ES-I3 (cell line): ENCODE measurements around the gene MXRA7.
"Not testable (repeated sequence)": the region's sequence is repeated elsewhere in the genome, so short reads cannot be mapped to it uniquely, and the experiment has no call there.

Source experiments
- H3K36me3 ChIP-seq: 2 replicates; pipeline ENCODE4 v1.6.1; 2013; ENCODE audit warnings: mild to moderate bottlenecking, low read length, control low read depth, moderate library complexity; ENCODE audit not compliant: insufficient read depth
- H3K4me1 ChIP-seq: 2 replicates; pipeline ENCODE4 v1.6.1; 2013; ENCODE audit warnings: mild to moderate bottlenecking, control low read depth, low read length; ENCODE audit not compliant: insufficient read depth
- H3K9ac ChIP-seq: 2 replicates; pipeline ENCODE4 v1.6.1; 2013; ENCODE audit warnings: low read depth, mild to moderate bottlenecking, low read length, moderate library complexity
- H3K9me3 ChIP-seq: 2 replicates; pipeline ENCODE4 v1.6.1; 2013; ENCODE audit warnings: mild to moderate bottlenecking, low read length, moderate library complexity; ENCODE audit not compliant: control insufficient read depth, insufficient read depth

MXRA7 gene

DNA sequence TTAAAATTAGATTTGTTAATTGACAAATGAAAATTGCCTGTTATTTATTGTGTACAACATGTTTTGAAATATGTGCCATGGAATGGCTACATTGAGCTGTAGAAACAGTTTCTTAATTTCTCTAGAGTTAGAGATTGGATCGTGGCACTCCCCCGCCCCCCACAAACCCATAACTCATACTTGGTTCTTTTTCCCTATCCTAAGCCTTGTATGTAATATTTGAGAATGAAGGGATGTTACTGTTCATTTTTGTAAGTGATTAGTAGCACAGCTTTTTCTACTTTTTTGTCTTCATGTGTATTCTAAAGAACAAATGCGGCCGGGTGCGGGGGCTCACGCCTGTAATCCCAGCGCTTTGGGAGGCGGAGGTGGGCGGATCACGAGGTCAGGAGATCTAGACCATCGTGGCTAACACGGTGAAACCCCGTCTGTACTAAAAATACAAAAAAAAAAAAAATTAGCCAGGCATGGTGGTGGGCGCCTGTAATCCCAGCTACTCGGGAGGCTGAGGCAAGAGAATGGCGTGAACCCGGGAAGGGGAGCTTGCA, 28.9 kb upstream of the MXRA7 start:
- Histone ChIP-seq H3K4me1 (peaks cover 15% of the 10 kb centered on the region), H3K36me3 (peaks cover 20% of the 10 kb centered on the region)
- H3K9me3 ChIP-seq, H3K9ac ChIP-seq: not testable (repeated sequence)

DNA sequence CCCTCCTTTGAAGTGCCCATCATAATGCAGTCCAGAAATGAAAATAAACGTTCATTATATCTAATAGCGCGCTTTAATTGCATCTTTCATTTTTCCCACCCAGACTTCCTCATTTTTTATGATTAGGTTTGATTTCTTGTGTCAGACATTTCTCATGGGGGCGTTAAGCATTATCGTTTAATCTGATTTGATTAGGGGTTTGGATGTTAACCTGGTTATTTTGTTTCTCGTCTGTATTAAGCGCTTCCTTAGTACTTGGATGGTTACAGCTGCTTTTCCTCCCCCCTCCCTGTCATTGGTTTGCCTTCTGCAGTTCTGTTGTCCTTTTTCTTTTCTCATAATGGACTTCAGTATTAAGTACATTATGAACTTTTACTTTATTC, 27.7 kb upstream of the MXRA7 start:
- Histone ChIP-seq H3K36me3 (peaks cover 27% of the 10 kb centered on the region), H3K9ac (peak overlapping the region; percentile 98), H3K4me1 (peaks cover 18% of the 10 kb centered on the region), H3K9me3 (no peaks in the 10 kb centered on the region)

DNA sequence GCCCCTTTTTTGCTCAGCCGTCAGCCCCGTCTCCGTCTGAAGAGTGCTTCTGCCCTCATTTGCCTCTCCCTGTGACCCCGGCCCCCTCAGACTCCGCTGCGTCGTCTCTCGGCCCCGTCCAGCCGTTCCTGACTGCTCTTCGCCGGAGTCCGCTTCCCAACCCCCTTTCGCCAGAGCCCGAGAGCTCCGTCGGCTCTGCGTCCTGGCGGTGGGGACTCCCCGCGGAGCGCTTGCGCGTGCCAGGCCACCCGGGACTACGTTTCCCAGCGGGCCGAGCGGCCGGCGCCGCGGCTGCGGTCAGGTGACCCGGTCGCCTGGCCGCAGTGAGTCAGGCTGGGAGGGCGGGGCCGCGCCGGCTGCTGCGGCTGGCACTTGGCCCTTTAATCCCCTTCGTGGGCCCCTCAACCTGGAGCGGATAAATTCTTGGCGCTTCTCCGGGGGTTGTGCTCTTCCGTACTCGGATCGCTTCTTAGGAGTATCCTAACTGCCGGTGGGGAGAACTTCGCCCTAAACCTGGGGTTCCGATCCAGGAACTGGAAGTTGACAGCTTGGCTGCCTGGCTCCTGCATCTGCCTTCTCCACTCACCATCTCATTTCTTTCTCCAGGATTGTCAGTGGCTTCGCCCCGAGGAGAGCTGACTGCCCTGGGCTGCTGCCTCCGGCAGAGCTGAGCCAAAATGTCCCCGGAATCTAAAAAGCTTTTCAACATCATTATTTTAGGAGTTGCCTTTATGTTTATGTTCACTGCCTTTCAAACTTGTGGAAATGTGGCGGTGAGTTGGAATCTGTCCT, 27.1 kb upstream of the MXRA7 start, which contains the start of gene MFSD11:
Gene MFSD11 (plus strand): TSS at position 444 of the 792 bp plus-strand sequence. CDS start 234 bp downstream, at position 678.
- Histone ChIP-seq H3K36me3 (peaks cover 33% of the 10 kb centered on the region), H3K9ac (peak within 1 kb of the TSS; percentile 98), H3K9me3 (no peaks in the 10 kb centered on the region), H3K4me1 (peaks cover 18% of the 10 kb centered on the region)

DNA sequence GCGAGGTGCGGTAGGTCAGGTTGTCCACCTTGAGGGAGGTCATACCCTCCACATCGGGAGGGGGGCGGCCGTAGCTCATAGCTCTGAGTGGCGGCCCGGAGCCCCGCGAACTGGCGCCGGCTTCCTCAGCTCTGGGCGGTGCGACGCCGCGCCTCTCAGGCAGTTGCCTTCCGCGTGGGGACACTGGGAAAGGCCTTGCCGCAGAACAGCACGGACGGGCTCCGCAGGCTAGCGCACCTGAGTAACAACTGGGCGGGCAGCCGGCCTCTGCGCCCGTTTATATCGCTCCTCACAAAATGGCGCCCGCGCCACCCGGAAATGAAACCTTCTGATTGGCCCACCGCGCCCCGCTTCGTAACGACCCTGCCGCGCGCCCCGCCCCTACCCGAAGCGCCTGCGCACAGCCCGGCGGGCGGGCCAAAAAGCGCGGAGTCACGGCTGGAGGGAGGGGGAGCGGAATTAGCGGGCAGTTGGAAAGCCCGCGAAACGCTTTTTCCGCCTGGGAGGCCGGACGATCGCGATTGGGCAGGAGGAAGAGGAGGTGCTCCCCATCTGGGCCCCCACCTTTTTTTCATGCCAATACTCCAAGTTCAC, 26.4 kb upstream of the MXRA7 start, which contains the start of gene SRSF2:
Gene SRSF2 (minus strand): TSS at position 250 of the 594 bp plus-strand sequence. CDS start 171 bp downstream, at position 79.
- H3K9ac ChIP-seq: peak within 1 kb of the TSS; percentile 98
- H3K9me3 ChIP-seq: no peaks in the 10 kb centered on the region
- H3K4me1 ChIP-seq: peaks cover 18% of the 10 kb centered on the region
- H3K36me3 ChIP-seq: peaks cover 34% of the 10 kb centered on the region

DNA sequence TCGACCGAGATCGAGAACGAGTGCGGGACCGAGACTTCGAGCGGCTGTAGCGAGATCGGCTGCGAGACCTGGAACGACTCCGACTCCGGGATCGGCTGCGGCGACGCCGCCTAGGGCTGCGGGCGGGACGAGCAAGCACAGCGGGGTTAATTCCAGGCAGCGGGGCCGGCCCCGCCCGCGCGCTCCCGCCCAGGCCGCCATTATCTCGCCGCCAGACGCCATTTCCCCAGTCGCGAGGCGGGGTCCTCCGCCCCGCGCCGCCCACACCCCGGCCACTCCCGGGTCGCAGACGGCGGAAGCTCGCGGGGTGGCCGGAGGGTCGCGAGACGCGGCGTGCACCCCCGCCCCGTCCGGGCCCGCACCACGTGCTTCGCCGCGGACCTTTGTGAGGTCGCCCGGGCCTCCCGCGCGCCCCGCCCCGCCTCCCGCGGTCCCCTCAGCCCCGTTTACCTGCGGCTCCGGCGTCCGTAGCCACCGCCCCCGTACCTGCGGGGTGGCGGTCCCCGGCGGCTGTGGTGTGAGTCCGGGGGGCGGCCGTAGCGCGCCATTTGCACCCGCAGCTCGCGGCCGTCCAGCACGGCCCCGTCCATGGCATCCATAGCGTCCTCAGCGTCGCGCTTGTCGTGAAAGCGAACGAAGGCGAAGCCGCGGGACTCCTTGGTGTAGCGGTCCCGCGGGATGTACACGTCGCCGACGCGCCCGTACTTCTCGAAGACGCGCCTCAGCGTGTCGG, 25.8 kb upstream of the MXRA7 start:
- peaks cover 34% of the 10 kb centered on the region for H3K36me3 ChIP-seq
- peak overlapping the region; percentile 92 for H3K9ac ChIP-seq
- H3K4me1 ChIP-seq: peaks cover 18% of the 10 kb centered on the region
- H3K9me3 ChIP-seq: no peaks in the 10 kb centered on the region

DNA sequence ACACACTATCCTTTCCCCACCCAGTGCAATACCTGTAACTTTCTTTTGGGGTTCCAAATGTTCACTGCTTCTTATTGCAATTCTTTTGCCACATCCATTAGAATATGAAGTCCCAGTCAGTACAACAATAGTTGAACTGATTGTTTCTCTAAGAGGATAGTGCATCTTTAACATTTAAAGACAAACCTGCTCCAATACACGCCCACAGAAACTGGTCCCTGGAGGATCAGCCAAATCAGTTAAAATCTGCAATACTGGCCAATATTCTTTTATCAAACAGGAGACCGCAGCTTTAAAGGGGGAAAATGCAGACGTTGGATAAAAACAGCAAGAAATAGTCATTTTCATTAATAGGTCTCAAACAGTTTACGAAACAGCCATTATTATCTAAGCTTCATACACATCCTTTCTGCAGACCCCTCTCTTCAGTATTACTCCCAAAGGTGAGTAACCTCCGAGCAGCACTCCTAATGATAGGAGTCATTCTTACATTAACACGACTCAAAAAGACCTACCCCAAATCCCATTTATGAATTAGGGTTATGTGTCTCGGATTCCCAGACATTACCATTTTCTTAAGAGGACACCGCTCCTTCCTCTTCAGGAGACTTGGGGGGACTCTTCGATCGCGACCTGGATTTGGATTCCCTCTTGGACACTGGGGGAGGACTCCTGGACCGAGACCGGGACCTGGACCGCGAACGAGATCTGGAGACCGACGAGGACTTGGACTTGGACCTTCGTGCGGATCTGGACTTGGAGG, 25.0 kb upstream of the MXRA7 start:
- H3K9me3 ChIP-seq: no peaks in the 10 kb centered on the region
- H3K36me3 ChIP-seq: peaks cover 38% of the 10 kb centered on the region
- H3K9ac ChIP-seq: peak overlapping the region; percentile 92
- H3K4me1 ChIP-seq: peaks cover 18% of the 10 kb centered on the region

DNA sequence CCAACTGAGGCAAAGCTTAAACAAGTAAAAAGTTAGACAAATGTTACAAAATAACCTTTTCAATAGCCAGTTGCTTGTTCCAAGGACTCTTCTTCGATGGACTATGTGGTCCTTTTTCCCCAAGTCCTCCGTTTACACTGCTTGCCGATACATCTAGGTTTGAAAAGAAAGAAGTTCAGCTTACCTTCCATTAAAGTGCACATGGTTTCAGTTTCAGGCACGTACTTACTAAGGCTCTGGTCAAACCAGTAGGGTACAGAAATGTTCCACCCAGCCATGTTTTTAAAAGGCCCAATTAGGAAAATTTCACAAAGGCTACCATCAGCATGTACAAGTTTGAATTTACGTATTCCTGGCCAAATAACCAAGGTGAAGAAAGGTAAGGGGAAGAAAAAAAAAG, 24.2 kb upstream of the MXRA7 start:
- Histone ChIP-seq H3K9me3 (no peaks in the 10 kb centered on the region), H3K4me1 (peaks cover 18% of the 10 kb centered on the region), H3K36me3 (peaks cover 38% of the 10 kb centered on the region), H3K9ac (peak overlapping the region; percentile 92)

DNA sequence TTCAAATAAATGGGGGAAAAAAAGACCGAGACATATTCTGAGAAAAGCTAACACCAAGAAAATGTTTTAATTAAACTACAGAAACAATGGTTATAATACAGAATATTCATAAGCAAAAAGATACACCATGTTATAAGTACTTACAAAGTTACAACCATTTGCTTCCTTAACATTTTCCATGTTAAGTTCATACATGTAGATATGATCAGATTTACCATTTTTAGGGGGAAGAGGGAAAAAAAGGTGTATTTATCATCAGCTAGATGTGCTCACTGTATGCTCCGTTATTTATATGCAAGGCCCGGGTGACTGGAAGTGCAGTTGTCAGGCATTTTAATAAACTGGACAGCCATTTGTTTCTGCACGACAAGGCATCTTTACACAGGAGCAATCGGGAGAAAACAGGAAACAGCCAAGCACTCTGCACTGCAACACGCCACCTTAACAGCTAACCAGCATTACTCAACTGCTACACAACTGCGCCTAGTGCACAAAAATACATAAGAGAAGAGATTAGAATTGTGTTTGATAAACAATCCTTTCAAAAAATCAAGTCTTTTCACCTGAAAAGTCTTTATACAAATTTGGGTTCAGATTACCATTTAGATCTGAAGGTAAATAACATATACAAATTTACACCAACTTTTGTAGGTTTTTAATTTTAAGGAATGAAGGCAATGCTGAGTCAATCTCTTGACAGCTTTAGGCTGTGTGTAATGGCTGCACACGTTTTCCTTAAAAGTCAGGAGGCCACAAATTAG, 23.5 kb upstream of the MXRA7 start:
- Histone ChIP-seq H3K9me3 (no peaks in the 10 kb centered on the region), H3K36me3 (peaks cover 38% of the 10 kb centered on the region), H3K9ac (peak overlapping the region; percentile 92), H3K4me1 (peaks cover 18% of the 10 kb centered on the region)

DNA sequence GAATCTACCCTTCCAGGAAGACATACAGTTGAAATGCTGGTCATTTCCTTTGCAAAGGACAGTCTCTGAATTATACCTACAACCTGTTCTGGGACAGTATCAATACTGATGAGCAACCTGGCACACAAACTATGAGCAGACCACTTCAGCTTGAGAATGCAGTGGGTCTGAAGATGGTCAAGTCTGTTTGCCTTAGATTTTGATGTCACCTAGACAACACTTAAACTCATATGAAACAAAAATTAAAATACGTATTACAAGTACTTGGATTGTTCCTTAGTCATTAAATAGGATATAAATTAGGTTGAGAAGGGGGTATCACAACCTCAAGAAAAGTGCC, 22.8 kb upstream of the MXRA7 start:
- peaks cover 38% of the 10 kb centered on the region for H3K36me3 ChIP-seq
- no peaks in the 10 kb centered on the region for H3K9me3 ChIP-seq
- no peak overlapping the region for H3K9ac ChIP-seq
- peaks cover 14% of the 10 kb centered on the region for H3K4me1 ChIP-seq

DNA sequence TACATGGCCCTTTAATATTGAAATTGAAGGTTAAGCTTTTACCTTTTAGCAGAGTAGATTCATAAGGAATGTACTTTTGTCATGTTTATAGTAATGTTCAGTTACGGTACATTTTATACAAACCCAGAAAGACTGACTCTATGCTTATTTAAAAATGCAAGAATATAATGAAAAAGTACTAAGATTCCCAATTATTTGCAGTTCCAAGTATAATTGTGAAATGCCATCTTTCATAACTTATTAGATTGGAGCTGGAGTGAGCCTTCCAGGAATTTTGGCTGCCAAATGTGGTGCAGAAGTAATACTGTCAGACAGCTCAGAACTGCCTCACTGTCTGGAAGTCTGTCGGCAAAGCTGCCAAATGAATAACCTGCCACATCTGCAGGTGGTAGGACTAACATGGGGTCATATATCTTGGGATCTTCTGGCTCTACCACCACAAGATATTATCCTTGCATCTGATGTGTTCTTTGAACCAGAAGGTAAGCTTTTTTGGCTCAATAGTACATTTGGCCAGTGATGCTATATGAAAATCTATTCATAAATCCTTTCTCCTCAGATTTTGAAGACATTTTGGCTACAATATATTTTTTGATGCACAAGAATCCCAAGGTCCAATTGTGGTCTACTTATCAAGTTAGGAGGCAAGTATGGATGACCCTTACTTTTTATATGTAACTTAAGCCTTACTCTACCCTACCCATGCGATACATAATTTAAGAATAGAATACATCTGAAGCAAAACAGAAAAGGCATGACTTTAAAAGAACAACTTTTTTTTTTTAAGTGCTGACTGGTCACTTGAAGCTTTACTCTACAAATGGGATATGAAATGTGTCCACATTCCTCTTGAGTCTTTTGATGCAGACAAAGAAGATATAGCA, 22.2 kb upstream of the MXRA7 start:
- H3K36me3 ChIP-seq: peaks cover 38% of the 10 kb centered on the region
- peaks cover 12% of the 10 kb centered on the region for H3K4me1 ChIP-seq
- no peak overlapping the region for H3K9ac ChIP-seq

DNA sequence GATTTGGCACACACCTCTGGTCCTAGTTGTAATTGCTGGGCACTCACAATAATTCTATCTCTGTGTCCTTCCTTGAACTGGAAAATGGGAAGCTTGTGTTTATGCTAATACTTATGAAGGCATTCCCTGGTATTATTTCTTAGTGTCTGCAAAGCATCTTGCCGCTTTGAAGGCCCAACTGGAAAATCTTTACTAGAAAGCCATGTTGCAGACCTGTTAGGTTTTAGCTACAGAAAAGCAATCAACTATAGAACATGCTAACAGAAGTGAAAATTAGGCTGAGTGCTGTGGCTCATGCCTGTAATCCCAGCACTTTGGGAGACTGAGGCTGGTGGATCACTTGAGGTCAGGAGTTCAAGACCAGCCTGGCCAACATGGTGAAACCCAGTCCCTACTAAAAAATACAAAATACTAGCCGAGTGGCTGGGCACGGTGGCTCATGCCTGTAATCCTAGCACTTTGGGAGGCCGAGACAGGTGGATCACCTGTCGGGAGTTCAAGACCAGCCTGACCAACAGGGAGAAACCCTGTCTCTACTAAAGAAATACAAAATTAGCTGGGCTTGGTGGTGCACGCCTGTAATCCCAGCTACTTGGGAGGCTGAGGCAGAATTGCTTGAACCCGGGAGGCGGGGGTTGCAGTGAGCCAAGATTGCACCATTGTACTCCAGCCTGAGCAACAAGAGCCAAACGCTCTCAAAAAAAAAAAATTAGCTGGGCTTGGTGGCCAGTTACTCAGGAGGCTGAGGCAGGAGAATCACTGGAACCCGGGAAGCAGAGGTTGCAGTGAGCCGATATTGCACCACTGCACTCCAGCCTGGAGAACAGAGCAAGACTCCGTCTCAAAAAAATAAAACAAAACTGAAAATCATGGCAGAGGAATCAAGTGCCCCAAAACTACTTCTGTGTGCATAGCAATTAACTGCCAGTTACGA, 21.3 kb upstream of the MXRA7 start:
- Histone ChIP-seq H3K4me1 (peaks cover 18% of the 10 kb centered on the region), H3K36me3 (peaks cover 38% of the 10 kb centered on the region)
- not testable (repeated sequence) for H3K9me3 ChIP-seq, H3K9ac ChIP-seq

More for the DNA sequence above, 22.2 kb upstream of the MXRA7 start:
- H3K9me3 ChIP-seq: no peaks in the 10 kb centered on the region
